Measurements from ENCODE around the gene LBP.
"Not testable (repeated sequence)": the region's sequence is repeated elsewhere in the genome, so short reads cannot be mapped to it uniquely, and the experiment has no call there.

Gene LBP

DNA sequence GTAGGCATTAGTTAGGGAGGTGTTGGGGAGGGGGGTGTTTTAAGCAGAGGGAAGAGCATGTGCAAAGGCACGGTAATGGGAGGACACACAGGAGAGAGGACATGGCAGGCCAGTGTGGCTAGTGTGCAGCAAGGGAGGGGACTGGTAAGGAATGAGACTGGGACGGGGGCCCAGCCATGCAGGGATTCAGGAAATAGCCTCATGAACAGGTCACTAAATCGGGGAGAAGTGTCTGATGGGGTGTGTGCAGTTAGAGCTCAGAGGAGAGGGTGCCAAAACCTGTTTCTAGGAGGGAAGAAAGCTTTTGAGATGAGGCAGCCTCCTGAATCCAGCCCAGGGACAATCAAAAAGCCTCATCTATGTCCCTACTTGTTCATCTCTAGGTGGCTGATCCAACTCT is 34.8 kb upstream of the LBP start:
- ATAC-seq = no peak

DNA sequence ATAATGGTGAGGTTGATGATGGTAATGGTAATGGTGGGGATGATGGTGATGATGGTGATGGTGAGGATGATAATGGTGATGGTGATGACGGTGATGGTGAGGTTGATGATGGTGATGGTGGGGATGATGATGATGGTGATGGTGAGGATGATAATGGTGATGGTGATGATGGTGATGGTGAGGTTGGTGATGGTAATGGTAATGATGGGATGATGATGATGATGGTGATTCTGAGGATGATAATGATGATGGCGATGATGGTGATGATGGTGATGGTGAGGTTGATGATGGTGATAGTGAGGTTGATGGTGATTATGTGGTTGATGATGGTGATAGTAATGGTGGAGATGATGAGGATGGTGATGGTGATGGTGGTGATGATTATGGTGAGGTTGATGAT is 32.6 kb upstream of the LBP start:
- ATAC-seq = no peak
- TF ChIP-seq ISL1 (CRISPR knock-in tag; IDR thresholded peaks at IDR 0.05) (no peak), ZC3H10 (CRISPR knock-in tag; IDR thresholded peaks at IDR 0.05) (no peak), GLIS3 (CRISPR knock-in tag; IDR thresholded peaks at IDR 0.05) (no peak), TCF4 (CRISPR knock-in tag; IDR thresholded peaks at IDR 0.05; ENCODE audit: borderline replicate concordance) (no peak), CSDC2 (CRISPR knock-in tag; IDR thresholded peaks at IDR 0.05) (no peak), SNAI2 (CRISPR knock-in tag; IDR thresholded peaks at IDR 0.05) (no peak), ZNF565 (CRISPR knock-in tag; conservative IDR thresholded peaks at IDR 0.05; ENCODE audit: low read depth) (no peak), ZNF8 (CRISPR knock-in tag; IDR thresholded peaks at IDR 0.05) (no peak), ARNTL (CRISPR knock-in tag; IDR thresholded peaks at IDR 0.05; ENCODE audit: borderline replicate concordance, low read depth) (no peak), BACH2 (CRISPR knock-in tag; IDR thresholded peaks at IDR 0.05; ENCODE audit: borderline replicate concordance) (no peak), ZFP3 (CRISPR knock-in tag; IDR thresholded peaks at IDR 0.05) (no peak), RARB (CRISPR knock-in tag; IDR thresholded peaks at IDR 0.05) (no peak), ZNF70 (CRISPR knock-in tag; IDR thresholded peaks at IDR 0.05) (no peak)
- TF ChIP-seq, protein P1, sequence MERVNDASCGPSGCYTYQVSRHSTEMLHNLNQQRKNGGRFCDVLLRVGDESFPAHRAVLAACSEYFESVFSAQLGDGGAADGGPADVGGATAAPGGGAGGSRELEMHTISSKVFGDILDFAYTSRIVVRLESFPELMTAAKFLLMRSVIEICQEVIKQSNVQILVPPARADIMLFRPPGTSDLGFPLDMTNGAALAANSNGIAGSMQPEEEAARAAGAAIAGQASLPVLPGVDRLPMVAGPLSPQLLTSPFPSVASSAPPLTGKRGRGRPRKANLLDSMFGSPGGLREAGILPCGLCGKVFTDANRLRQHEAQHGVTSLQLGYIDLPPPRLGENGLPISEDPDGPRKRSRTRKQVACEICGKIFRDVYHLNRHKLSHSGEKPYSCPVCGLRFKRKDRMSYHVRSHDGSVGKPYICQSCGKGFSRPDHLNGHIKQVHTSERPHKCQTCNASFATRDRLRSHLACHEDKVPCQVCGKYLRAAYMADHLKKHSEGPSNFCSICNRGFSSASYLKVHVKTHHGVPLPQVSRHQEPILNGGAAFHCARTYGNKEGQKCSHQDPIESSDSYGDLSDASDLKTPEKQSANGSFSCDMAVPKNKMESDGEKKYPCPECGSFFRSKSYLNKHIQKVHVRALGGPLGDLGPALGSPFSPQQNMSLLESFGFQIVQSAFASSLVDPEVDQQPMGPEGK (CRISPR knock-in tag; IDR thresholded peaks at IDR 0.05; ENCODE audit: borderline replicate concordance) = no peak
- TF ChIP-seq, protein P2, sequence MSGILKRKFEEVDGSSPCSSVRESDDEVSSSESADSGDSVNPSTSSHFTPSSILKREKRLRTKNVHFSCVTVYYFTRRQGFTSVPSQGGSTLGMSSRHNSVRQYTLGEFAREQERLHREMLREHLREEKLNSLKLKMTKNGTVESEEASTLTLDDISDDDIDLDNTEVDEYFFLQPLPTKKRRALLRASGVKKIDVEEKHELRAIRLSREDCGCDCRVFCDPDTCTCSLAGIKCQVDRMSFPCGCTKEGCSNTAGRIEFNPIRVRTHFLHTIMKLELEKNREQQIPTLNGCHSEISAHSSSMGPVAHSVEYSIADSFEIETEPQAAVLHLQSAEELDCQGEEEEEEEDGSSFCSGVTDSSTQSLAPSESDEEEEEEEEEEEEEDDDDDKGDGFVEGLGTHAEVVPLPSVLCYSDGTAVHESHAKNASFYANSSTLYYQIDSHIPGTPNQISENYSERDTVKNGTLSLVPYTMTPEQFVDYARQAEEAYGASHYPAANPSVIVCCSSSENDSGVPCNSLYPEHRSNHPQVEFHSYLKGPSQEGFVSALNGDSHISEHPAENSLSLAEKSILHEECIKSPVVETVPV (CRISPR knock-in tag; IDR thresholded peaks at IDR 0.05) = no peak
- TF ChIP-seq, protein P3, sequence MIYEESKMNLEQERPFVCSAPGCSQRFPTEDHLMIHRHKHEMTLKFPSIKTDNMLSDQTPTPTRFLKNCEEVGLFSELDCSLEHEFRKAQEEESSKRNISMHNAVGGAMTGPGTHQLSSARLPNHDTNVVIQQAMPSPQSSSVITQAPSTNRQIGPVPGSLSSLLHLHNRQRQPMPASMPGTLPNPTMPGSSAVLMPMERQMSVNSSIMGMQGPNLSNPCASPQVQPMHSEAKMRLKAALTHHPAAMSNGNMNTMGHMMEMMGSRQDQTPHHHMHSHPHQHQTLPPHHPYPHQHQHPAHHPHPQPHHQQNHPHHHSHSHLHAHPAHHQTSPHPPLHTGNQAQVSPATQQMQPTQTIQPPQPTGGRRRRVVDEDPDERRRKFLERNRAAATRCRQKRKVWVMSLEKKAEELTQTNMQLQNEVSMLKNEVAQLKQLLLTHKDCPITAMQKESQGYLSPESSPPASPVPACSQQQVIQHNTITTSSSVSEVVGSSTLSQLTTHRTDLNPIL (CRISPR knock-in tag; IDR thresholded peaks at IDR 0.05; ENCODE audit: low read depth) = no peak

More for the DNA sequence above, 34.8 kb upstream of the LBP start:
- TF ChIP-seq ZFP30 (CRISPR knock-in tag; IDR thresholded peaks at IDR 0.05) (no peak), ESRRG (CRISPR knock-in tag; IDR thresholded peaks at IDR 0.05) (no peak), ZNF8 (CRISPR knock-in tag; IDR thresholded peaks at IDR 0.05) (no peak), PPARA (CRISPR knock-in tag; IDR thresholded peaks at IDR 0.05; ENCODE audit: borderline replicate concordance) (no peak), ZNF70 (CRISPR knock-in tag; IDR thresholded peaks at IDR 0.05) (no peak), CSDC2 (CRISPR knock-in tag; IDR thresholded peaks at IDR 0.05) (no peak), ZNF565 (CRISPR knock-in tag; conservative IDR thresholded peaks at IDR 0.05; ENCODE audit: low read depth) (no peak), RARB (CRISPR knock-in tag; IDR thresholded peaks at IDR 0.05) (no peak), ARNTL (CRISPR knock-in tag; IDR thresholded peaks at IDR 0.05; ENCODE audit: borderline replicate concordance, low read depth) (no peak), ISL1 (CRISPR knock-in tag; IDR thresholded peaks at IDR 0.05) (no peak), GLIS3 (CRISPR knock-in tag; IDR thresholded peaks at IDR 0.05) (no peak), TCF4 (CRISPR knock-in tag; IDR thresholded peaks at IDR 0.05; ENCODE audit: borderline replicate concordance) (no peak), ZFP3 (CRISPR knock-in tag; IDR thresholded peaks at IDR 0.05) (no peak)
- TF ChIP-seq, protein P2 (CRISPR knock-in tag; IDR thresholded peaks at IDR 0.05) = no peak
- TF ChIP-seq, protein P4, sequence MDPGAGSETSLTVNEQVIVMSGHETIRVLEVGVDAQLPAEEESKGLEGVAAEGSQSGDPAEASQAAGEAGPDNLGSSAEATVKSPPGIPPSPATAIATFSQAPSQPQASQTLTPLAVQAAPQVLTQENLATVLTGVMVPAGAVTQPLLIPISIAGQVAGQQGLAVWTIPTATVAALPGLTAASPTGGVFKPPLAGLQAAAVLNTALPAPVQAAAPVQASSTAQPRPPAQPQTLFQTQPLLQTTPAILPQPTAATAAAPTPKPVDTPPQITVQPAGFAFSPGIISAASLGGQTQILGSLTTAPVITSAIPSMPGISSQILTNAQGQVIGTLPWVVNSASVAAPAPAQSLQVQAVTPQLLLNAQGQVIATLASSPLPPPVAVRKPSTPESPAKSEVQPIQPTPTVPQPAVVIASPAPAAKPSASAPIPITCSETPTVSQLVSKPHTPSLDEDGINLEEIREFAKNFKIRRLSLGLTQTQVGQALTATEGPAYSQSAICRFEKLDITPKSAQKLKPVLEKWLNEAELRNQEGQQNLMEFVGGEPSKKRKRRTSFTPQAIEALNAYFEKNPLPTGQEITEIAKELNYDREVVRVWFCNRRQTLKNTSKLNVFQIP (CRISPR knock-in tag; IDR thresholded peaks at IDR 0.05; ENCODE audit: borderline replicate concordance, low read depth) = no peak

DNA sequence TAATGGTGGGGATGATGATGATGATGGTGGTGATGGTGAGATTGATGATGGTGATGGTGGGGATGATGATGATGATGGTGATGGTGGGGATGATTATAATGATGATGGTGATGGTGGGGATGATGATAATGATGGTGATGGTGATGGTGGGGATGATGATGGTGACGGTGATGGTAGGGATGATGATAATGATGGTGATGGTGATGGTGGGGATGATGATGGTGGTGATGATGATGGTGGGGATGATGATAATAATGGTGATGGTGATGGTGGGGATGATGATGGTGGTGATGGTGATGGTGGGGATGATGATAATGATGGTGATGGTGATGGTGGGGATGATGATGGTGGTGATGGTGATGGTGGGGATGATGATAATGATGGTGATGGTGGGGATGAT is 31.9 kb upstream of the LBP start:
- ATAC-seq = not testable (repeated sequence)
